Nephron (organoid): ENCODE measurements around the gene GRIK4.
"Not testable (repeated sequence)": the region's sequence is repeated elsewhere in the genome, so short reads cannot be mapped to it uniquely, and the experiment has no call there.

Experiments used
- H3K27ac Mint-ChIP-seq, 3 experiments: 2 replicates each; pipeline ENCODE4 v1.8.0; 2020; ENCODE audit warnings: mixed read lengths in 3 of 3, mild to moderate bottlenecking in 2 of 3, moderate library complexity in 1 of 3
- H3K27me3 Mint-ChIP-seq: 2 replicates; pipeline ENCODE4 v1.8.0; 2021; ENCODE audit warnings: low read depth, mild to moderate bottlenecking, moderate library complexity, mixed read lengths
- H3K36me3 Mint-ChIP-seq: 2 replicates; pipeline ENCODE4 v1.8.0; 2020; ENCODE audit warnings: low read depth, mixed read lengths
- H3K4me1 Mint-ChIP-seq: 2 replicates; pipeline ENCODE4 v1.8.0; 2020; ENCODE audit warnings: mixed read lengths
- H3K4me3 Mint-ChIP-seq, 3 experiments: 2 replicates each; pipeline ENCODE4 v1.8.0; 2020; ENCODE audit warnings: mild to moderate bottlenecking in 3 of 3, mixed read lengths in 3 of 3, moderate library complexity in 2 of 3
- H3K9me3 Mint-ChIP-seq: 2 replicates; pipeline ENCODE4 v1.8.0; 2020; ENCODE audit warnings: mixed read lengths
- TF ChIP-seq, protein P1 (sequence below), 3 experiments: fragments of 200-600 bp; sonication (generic); IDR thresholded peaks; one replicate each; pipeline ENCODE4 v1.5.0; 2021; ENCODE audit warnings: antibody characterized with exemption in 3 of 3; ENCODE audit not compliant: unreplicated experiment in 3 of 3

The GRIK4 gene

DNA sequence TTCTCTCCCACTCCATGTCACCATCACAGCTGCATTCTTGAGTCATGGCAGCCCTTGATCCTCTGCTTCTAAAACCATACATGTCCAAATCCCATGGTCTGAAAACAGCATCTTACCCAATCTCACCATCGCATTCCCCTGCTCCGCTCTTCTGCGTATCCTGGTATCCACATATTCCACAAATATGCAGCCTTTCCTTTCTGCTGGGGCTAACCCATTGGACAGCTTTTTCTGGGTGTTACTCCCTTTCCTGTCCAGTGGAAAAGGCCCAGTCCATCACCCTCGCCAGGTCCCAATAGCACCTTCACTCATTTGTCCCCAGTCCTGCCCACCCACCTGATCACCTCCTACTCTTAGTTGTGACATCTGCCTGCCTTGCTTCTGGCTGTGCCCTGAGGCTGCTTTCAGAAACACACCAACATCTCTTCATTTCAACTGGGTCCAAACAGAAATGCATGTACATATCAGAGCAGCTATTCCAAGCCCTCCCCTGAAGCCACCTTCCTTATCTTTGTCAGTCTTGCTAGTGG lies 274.7 kb downstream of the GRIK4 start:
- TF ChIP-seq, protein P1, sequence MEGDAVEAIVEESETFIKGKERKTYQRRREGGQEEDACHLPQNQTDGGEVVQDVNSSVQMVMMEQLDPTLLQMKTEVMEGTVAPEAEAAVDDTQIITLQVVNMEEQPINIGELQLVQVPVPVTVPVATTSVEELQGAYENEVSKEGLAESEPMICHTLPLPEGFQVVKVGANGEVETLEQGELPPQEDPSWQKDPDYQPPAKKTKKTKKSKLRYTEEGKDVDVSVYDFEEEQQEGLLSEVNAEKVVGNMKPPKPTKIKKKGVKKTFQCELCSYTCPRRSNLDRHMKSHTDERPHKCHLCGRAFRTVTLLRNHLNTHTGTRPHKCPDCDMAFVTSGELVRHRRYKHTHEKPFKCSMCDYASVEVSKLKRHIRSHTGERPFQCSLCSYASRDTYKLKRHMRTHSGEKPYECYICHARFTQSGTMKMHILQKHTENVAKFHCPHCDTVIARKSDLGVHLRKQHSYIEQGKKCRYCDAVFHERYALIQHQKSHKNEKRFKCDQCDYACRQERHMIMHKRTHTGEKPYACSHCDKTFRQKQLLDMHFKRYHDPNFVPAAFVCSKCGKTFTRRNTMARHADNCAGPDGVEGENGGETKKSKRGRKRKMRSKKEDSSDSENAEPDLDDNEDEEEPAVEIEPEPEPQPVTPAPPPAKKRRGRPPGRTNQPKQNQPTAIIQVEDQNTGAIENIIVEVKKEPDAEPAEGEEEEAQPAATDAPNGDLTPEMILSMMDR (IDR thresholded peaks at IDR 0.05; ENCODE audit: unreplicated experiment in 3 of 3), result no peak
- no peak overlapping the region for H3K27ac Mint-ChIP-seq
- no peaks in the 10 kb centered on the region for H3K9me3 Mint-ChIP-seq
- H3K36me3 Mint-ChIP-seq, result no peaks in the 10 kb centered on the region
- no peak overlapping the region for H3K4me3 Mint-ChIP-seq
- H3K4me1 Mint-ChIP-seq, result no peaks in the 10 kb centered on the region
- peaks cover 18% of the 10 kb centered on the region for H3K27me3 Mint-ChIP-seq

DNA sequence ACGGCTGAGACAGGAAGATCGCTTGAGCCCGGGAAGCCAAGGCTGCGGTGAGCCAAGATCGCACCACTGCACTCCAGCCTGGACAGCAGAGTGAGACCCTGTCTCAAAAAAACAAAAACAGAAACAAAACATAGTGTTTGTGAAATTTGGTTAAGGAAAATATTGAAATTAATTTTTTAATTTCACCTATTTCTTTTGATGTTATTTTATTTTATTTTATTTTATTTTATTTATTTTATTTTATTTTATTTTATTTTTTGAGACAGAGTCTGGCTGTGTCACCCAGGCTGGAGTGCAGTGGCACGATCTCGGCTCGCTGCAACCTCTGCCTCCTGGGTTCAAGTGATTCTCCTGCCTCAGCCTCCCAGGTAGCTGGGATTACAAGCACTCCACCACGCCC lies 275.7 kb downstream of the GRIK4 start:
- H3K36me3 Mint-ChIP-seq, H3K4me3 Mint-ChIP-seq, H3K9me3 Mint-ChIP-seq, H3K4me1 Mint-ChIP-seq, H3K27ac Mint-ChIP-seq: not testable (repeated sequence)
- H3K27me3 Mint-ChIP-seq, result peaks cover 18% of the 10 kb centered on the region

DNA sequence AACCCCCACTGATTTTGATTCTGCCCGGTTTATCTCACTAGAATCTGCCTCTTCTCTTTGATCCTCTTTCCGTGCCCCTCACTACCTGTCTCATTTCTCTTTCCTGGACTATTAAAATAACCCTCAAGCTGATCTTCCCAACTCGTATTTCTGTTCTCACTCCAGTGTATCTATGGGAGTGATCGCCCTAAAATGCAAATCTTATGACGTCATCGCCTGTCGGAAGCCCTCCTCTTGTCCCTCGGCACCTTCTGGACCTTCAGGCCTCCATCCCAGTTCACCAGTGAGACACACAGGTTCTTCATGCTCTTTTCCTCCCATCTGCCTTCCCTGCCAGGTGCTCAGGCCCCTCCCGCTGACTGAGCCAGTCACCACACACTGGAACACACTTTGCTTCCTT lies 277.8 kb downstream of the GRIK4 start:
- H3K4me1 Mint-ChIP-seq, result no peaks in the 10 kb centered on the region
- H3K36me3 Mint-ChIP-seq, result no peaks in the 10 kb centered on the region
- TF ChIP-seq, protein P1 (IDR thresholded peaks at IDR 0.05; ENCODE audit: unreplicated experiment in 3 of 3), result no peak

DNA sequence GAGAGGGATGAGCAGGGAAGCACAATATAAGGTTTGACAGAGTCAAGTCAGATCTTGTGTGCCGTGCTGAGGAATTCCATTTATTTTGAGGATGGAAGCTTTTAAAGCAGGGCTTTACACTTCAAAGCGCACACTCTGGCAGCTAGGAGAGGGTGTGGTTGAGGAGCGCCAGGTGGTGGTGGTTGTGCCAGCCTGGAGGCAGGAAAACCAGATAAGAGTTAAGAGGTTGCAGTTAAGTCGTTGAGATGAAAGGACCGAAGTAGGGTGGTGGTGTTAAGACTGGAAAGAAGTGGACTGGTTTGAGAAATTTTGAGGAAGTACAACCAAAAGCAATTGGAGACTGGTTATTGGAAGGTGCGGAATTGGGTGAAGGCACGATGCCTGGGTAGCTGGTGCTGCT lies 280.8 kb downstream of the GRIK4 start:
- no peaks in the 10 kb centered on the region for H3K4me1 Mint-ChIP-seq
- no peak overlapping the region for H3K27ac Mint-ChIP-seq
- no peaks in the 10 kb centered on the region for H3K36me3 Mint-ChIP-seq
- TF ChIP-seq, protein P1 (IDR thresholded peaks at IDR 0.05; ENCODE audit: unreplicated experiment in 3 of 3), result no peak
- H3K27me3 Mint-ChIP-seq, result no peaks in the 10 kb centered on the region
- no peak overlapping the region for H3K4me3 Mint-ChIP-seq
- no peaks in the 10 kb centered on the region for H3K9me3 Mint-ChIP-seq

More for the DNA sequence above, 277.8 kb downstream of the GRIK4 start:
- H3K4me3 Mint-ChIP-seq, result no peak overlapping the region
- H3K27me3 Mint-ChIP-seq, result peaks cover 13% of the 10 kb centered on the region
- H3K9me3 Mint-ChIP-seq, result no peaks in the 10 kb centered on the region
- H3K27ac Mint-ChIP-seq, result no peak overlapping the region

DNA sequence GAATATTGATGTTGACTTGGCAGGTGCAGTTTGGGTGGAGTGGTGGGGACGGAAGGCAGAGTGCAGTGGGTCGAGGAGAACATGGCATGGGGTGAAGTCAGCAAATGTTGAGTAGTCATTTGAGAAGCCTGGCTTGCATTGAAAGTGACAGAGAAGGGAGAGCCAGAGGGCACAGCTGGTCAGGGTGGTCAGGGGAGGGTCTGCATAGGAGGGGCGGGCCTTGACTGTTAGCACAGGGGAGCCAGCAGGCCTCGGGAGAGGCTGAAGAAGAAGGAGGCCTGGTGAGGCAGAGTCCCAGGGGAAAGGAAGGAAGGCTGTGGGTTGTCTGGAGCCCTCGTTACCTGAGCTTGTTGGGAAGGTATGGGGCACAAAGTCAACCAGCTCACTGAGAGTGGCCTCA lies 281.6 kb downstream of the GRIK4 start:
- no peak overlapping the region for H3K4me3 Mint-ChIP-seq
- H3K27ac Mint-ChIP-seq, result no peak overlapping the region
- H3K36me3 Mint-ChIP-seq, result no peaks in the 10 kb centered on the region
- H3K4me1 Mint-ChIP-seq, result no peaks in the 10 kb centered on the region
- TF ChIP-seq, protein P1 (IDR thresholded peaks at IDR 0.05; ENCODE audit: unreplicated experiment in 3 of 3), result no peak
- H3K9me3 Mint-ChIP-seq, result no peaks in the 10 kb centered on the region
- no peaks in the 10 kb centered on the region for H3K27me3 Mint-ChIP-seq

DNA sequence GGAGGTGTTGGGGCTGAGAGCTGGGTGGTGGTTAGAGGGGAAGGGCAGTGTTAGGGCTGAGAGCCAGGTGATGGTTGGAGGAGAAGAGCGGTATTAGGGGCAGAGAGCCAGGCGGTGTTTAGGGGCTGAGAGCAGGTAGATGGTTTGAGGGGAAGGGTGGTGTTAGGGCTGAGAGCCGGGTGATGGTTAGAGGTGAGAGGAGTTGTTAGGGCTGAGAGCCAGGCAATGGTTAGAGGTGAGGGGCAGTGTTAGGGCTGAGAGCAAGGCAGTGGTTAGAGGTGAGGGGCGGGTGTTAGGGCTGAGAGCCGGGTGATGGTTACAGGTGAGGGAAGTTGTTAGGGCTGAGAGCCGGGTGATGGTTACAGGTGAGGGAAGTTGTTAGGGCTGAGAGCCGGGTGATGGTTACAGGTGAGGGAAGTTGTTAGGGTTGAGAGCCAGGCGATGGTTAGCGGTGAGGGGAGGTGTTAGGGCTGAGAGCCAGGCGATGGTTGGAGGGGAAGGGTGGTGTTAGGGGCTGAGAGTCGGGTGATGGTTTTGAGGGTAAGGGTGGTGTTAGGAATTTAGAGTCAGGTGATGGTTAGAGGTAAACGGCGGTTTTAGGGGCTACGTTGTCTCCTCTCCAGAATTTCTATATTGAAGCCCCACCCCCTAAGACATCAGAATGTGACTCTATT lies 282.4 kb downstream of the GRIK4 start:
- Mint-ChIP-seq H3K27ac (no peak overlapping the region), H3K4me3 (no peak overlapping the region), H3K36me3 (no peaks in the 10 kb centered on the region), H3K9me3 (no peaks in the 10 kb centered on the region), H3K27me3 (peaks cover 2% of the 10 kb centered on the region), H3K4me1 (no peaks in the 10 kb centered on the region)
- TF ChIP-seq, protein P1 (IDR thresholded peaks at IDR 0.05; ENCODE audit: unreplicated experiment in 3 of 3), result no peak
